Transverse colon (tissue), 1 donor: ENCODE data around the gene NUP62.

Source experiments
- EP300 ChIP-seq: sonication (generic); formaldehyde crosslinking; IDR thresholded peaks from one replicate; pipeline ENCODE4 v1.6.1; 2017; ENCODE audit warnings: antibody characterized with exemption, low read depth
- POLR2A ChIP-seq: fragments of 450-650 bp; IDR thresholded peaks from one replicate; pipeline ENCODE4 v1.6.1; 2016; ENCODE audit warnings: antibody characterized with exemption, mild to moderate bottlenecking, moderate library complexity

DNA sequence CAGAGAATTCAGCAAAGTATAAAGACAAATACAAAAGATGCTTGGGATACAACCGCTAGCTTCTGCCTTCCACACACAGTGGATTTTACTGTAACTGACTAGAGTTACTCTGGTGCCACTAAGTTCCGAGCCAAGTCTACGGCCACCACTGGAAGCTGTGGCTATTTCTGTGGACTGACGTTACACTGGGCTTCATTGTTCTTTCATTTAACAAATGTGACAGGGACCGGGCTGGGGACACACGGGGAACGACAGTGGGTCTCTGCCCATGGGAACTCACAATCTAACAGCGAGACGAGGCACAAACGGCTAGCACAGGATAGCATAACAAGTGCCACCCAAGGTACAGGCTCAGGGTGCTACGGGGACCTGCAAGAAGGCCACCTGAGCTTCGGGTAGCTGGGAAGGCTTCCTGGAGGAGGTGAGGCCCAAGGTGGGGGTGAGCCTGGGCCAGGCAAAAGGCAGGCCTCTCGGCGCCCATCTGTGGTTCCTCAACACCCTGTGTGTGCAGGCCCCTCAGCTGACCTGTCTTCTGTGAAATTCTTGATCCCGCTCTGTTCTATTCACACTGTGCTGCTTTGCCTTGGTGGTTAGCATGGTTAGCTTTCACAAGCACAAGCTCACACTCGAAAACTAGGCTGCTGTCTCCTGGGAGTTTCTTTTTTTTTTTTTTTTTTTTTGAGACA is 22.3 kb downstream of the NUP62 start:
- TF ChIP-seq EP300 (no peak), POLR2A (no peak)
